Measurements from ENCODE around the gene MED27. TPM values are rescaled to one million over a fixed set of nuclear protein-coding genes. Genes with fewer than 3 reads are reported as not detected.

The MED27 gene
- total and polyA plus RNA-seq, 2 of the 8 experiments (the other 6 are each of a cell fraction or from before 2014, with no cell fraction given): 29.9 to 56.5 TPM

GRCh38 chr9:131818089-131818488 lies 261.6 kb downstream of the MED27 start:
- H3K27ac ChIP-seq (ENCODE audit: low read depth, low read length): no peak overlapping the region
- H4K5ac ChIP-seq (ENCODE audit: insufficient read length, low read depth, low read length): no peak overlapping the region
- H3K23me2 ChIP-seq (ENCODE audit: low read depth, low read length): no peaks in the 10 kb centered on the region
- H3K56ac ChIP-seq (replicated peaks; ENCODE audit: insufficient read length, low read depth, low read length): no peak overlapping the region
- H2AK5ac ChIP-seq (ENCODE audit: low read depth, low read length): no peak overlapping the region
- no peaks in the 10 kb centered on the region for H3K79me2 ChIP-seq (ENCODE audit: control insufficient read depth in 1 of 2, insufficient read depth in 2 of 2, low read length in 2 of 2)
- no peak overlapping the region for H2AFZ ChIP-seq (ENCODE audit: low read length)
- TF ChIP-seq TAF7 (optimal IDR thresholded peaks at IDR 0.05; ENCODE audit: borderline replicate concordance, low read depth, low read length): no peak
- no peak for TF ChIP-seq NANOG (IDR thresholded peaks at IDR 0.05; ENCODE audit: insufficient read depth, low read depth, low read length, poor library complexity, severe bottlenecking)
- no peak for TF ChIP-seq SP4 (IDR thresholded peaks at IDR 0.05; ENCODE audit: low read length)
- no peak for TF ChIP-seq RXRA (IDR thresholded peaks at IDR 0.05; ENCODE audit: insufficient read depth, low read depth, low read length)
- TF ChIP-seq POU5F1 (IDR thresholded peaks at IDR 0.05; ENCODE audit: low read depth, low read length): no peak
- no peak for TF ChIP-seq TCF12 (IDR thresholded peaks at IDR 0.05; ENCODE audit: low read depth, low read length)
- TF ChIP-seq SP1 (IDR thresholded peaks at IDR 0.05; ENCODE audit: low read depth, low read length): no peak
- TF ChIP-seq ZNF274 (IDR thresholded peaks at IDR 0.05; ENCODE audit: borderline replicate concordance, extremely low read depth, low read length): no peak
- TF ChIP-seq TEAD4 (IDR thresholded peaks at IDR 0.05; ENCODE audit: low read depth, low read length): no peak
- no peak for TF ChIP-seq MAFK (IDR thresholded peaks at IDR 0.05; ENCODE audit: low read depth, low read length)
- no peak for TF ChIP-seq SIRT6 (IDR thresholded peaks at IDR 0.05; ENCODE audit: low read length)
- TF ChIP-seq CHD1 (IDR thresholded peaks at IDR 0.05; ENCODE audit: low read depth, low read length): no peak
- TF ChIP-seq BACH1 (IDR thresholded peaks at IDR 0.05; ENCODE audit: low read length): no peak
- H3K36me3 ChIP-seq (ENCODE audit: control insufficient read depth in 2 of 4, insufficient read depth in 4 of 4, low read length in 3 of 4): no peaks in the 10 kb centered on the region
- ChIA-PET POLR2A (ENCODE audit: partially characterized antibody) (interaction anchor here (2.4 kb wide), 1 partner anchor 10 kb away, joined by 6 read pairs; no protein-coding TSS in a partner anchor), CTCF (ENCODE audit: partially characterized antibody) (interaction anchor here (0.8 to 1.2 kb wide), 4 partner anchors 12 to 441 kb away, joined by 3 to 4 read pairs (median 3); no protein-coding TSS in a partner anchor)
- no peak overlapping the region for H3K4me2 ChIP-seq (ENCODE audit: insufficient read depth in 1 of 2, low read depth in 2 of 2, low read length in 2 of 2)
- H3K9me3 ChIP-seq (ENCODE audit: insufficient read depth in 2 of 2, low read depth in 1 of 2, low read length in 1 of 2): no peaks in the 10 kb centered on the region
- no peaks in the 10 kb centered on the region for H3K79me1 ChIP-seq (ENCODE audit: low read depth, low read length)
- no peak overlapping the region for H2BK5ac ChIP-seq (ENCODE audit: low read depth, low read length)
- H3K18ac ChIP-seq (ENCODE audit: extremely low read depth, low read length): no peak overlapping the region
- H4K20me1 ChIP-seq (replicated peaks in 1 of 2; ENCODE audit: control insufficient read depth in 1 of 2, insufficient read depth in 2 of 2, low read length in 2 of 2): no peaks in the 10 kb centered on the region
- 0 out of 7 replicates have a peak, but pooled peaks cover 0 to 8% (median under 1%) of the 10 kb centered on the region in 4 experiments for H3K4me1 ChIP-seq (replicated peaks in 1 of 4; ENCODE audit: control insufficient read depth in 3 of 4, insufficient read depth in 4 of 4, low read length in 3 of 4)
- no peak for DNase-seq (ENCODE audit: low read depth in 1 of 2, low spot score in 2 of 2)
- H3K27me3 ChIP-seq (replicated peaks in 1 of 4; ENCODE audit: control insufficient read depth in 3 of 4, extremely low read depth in 1 of 4, insufficient read depth in 3 of 4, low read length in 3 of 4): no peaks in the 10 kb centered on the region
- H4K8ac ChIP-seq (ENCODE audit: extremely low read depth, insufficient read depth, low read length): no peak overlapping the region
- H4K91ac ChIP-seq (replicated peaks; ENCODE audit: insufficient read length, low read length): no peak overlapping the region
- H2BK20ac ChIP-seq (ENCODE audit: low read length): no peak overlapping the region
- peak overlapping the region; percentile 46; the same call in 1 of the 2 replicates for H2BK15ac ChIP-seq (ENCODE audit: low read length)
- no peak overlapping the region for H3K23ac ChIP-seq (ENCODE audit: insufficient read length)
- no peak overlapping the region for H3K14ac ChIP-seq (ENCODE audit: insufficient read length)
- H2BK120ac ChIP-seq (replicated peaks; ENCODE audit: low read depth, low read length): no peak overlapping the region
- no peak overlapping the region for H3K9ac ChIP-seq (replicated peaks in 1 of 4; ENCODE audit: extremely low read depth in 1 of 4, low read depth in 3 of 4, low read length in 3 of 4)
- 93% methylated on average over 7 of the region's 7 CpGs; no CpG with 5 or more reads in 1 of the 2 experiments for WGBS, 2 experiments (ENCODE audit: extremely low coverage in 1 of 2, insufficient coverage in 1 of 2, insufficient read length in 1 of 2, insufficient replicate concordance in 2 of 2, low coverage in 1 of 2, low lambda C conversion rate in 2 of 2, missing lambda C conversion rate in 1 of 2)
- H3K4ac ChIP-seq (replicated peaks; ENCODE audit: insufficient read length, low read depth, low read length): no peak overlapping the region
- H2BK12ac ChIP-seq (ENCODE audit: low read depth, low read length): no peak overlapping the region
- FAIRE-seq: no peak
- no peak overlapping the region for H3K4me3 ChIP-seq (ENCODE audit: extremely low read depth in 1 of 4, insufficient read depth in 2 of 4, low read depth in 3 of 4, low read length in 4 of 4)
